Measurements from ENCODE around the gene DDOST.

DDOST gene

GRCh38 chr1:20661207-20662109 is at the start of gene DDOST:
Gene DDOST (minus strand): TSS chr1:20661369. CDS start chr1:20661350, 19 bp downstream.
- DNase-seq, result peak; percentile 96

GRCh38 chr1:20710469-20711284 is 49.5 kb upstream of the DDOST start:
- DNase-seq, result no peak

GRCh38 chr1:20709868-20710267 is 48.7 kb upstream of the DDOST start:
- DNase-seq, result no peak

- no peak for DNase-seq
Measured at GRCh38 chr1:20708891-20709290, 47.7 kb upstream of the DDOST start.

- no peak for DNase-seq
Measured at GRCh38 chr1:20708057-20708456, 46.9 kb upstream of the DDOST start.

GRCh38 chr1:20706841-20707240 is 45.7 kb upstream of the DDOST start:
- no peak for DNase-seq

GRCh38 chr1:20705203-20705755 is 44.1 kb upstream of the DDOST start:
- no peak for DNase-seq

GRCh38 chr1:20704390-20705202 is 43.4 kb upstream of the DDOST start:
- DNase-seq, result no peak

- no peak for DNase-seq
Measured at GRCh38 chr1:20703124-20703756, 42.1 kb upstream of the DDOST start.

- DNase-seq, result no peak
Measured at GRCh38 chr1:20702416-20702815, 41.2 kb upstream of the DDOST start.

- no peak for DNase-seq
Measured at GRCh38 chr1:20701847-20702246, 40.7 kb upstream of the DDOST start.

GRCh38 chr1:20701446-20701845 is 40.3 kb upstream of the DDOST start:
- no peak for DNase-seq

GRCh38 chr1:20700636-20701215 is 39.6 kb upstream of the DDOST start:
- DNase-seq, result no peak

- DNase-seq, result no peak
Measured at GRCh38 chr1:20699558-20699957, 38.4 kb upstream of the DDOST start.

- peak; percentile 28 for DNase-seq
Measured at GRCh38 chr1:20698195-20698910, 37.2 kb upstream of the DDOST start.

GRCh38 chr1:20697563-20697962 is 36.4 kb upstream of the DDOST start:
- DNase-seq, result no peak

GRCh38 chr1:20696397-20697333 is 35.5 kb upstream of the DDOST start:
- peak; percentile 95 for DNase-seq

- DNase-seq, result no peak
Measured at GRCh38 chr1:20695515-20695914, 34.3 kb upstream of the DDOST start.

- no peak for DNase-seq
Measured at GRCh38 chr1:20693623-20694022, 32.5 kb upstream of the DDOST start.

GRCh38 chr1:20691872-20692271 is 30.7 kb upstream of the DDOST start:
- no peak for DNase-seq

All from T1000 (cell line).